NCI-H2227 treated with DMSO at 0.1 percent for 48 hours (cell line): ENCODE results near the gene TWF2.
"Not testable (repeated sequence)": the region's sequence is repeated elsewhere in the genome, so short reads cannot be mapped to it uniquely, and the experiment has no call there.

Experiments
- DNase-seq: peaks from one replicate; lab custom pipeline; 2025; lab: John Stamatoyannopoulos, UW

The TWF2 gene

DNA sequence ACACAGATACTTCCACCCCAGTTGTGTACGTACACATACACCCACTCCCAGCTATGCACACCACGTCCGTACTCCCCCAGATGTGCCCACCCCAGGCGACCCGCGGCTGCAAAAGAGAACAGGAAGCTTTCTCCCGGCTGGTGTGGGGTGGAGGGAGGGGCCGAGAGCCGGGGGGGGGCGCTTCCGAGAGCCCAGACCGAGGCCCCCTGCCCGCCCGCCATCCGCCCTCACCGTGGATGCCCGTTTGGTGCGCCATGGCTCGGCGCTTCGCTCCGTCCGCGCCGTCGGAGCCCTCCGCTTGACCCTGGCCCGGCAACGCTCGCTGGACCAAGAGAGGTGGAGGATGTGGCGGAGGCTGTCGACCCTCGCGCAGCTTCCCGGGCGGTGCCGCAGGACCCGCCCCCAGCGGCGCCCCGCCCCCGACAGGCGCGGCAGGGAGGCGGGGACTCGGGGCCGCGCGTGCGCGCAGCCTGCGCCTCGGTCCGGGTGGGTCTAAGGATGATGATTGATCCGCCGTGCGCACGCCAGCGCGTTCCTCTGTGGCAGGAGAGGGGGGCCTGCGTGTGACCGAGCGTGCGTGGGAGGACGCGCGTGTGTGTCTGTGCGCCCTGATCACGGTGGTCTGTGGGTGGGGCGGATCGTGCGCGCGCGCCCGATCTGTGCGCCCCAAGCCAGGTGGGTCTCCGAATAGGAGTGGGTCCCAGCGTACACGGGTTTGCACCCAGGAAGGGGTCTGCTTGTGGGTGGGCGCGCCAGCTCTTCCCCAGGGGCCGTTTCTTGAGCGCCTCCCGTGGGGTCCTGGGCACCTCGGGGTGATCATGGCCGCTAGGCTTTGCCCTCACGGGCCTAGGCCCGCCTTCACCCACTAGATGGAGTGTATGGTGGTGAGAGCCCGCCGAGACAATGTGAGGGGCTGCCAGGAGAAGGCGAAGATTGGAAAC is at the start of gene TWF2:
Gene TWF2, minus strand, starts transcription at position 398 of the 941 bp plus-strand sequence. Its CDS starts 142 bp downstream, at position 256.
- DNase-seq, result peak; percentile 32

DNA sequence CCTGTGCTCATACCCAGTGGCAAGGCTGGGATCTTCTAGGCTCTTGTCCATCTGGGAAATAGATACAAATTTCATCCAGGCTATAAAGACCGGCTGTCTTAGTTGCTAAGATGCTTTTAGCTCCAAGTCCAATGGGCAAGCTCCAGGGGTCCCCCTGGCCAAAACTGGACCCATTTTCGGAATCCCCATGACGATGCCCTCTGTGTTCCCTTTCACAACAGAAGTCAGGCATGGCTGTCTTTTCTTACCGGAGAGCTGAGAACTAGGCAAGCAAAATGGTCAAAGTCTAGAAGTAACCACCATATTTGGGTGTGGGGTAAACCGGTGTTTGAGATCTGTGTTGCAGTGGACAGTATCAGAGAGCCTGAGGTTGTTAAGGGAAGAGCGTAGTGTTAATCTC is 49.7 kb upstream of the TWF2 start:
- no peak for DNase-seq

DNA sequence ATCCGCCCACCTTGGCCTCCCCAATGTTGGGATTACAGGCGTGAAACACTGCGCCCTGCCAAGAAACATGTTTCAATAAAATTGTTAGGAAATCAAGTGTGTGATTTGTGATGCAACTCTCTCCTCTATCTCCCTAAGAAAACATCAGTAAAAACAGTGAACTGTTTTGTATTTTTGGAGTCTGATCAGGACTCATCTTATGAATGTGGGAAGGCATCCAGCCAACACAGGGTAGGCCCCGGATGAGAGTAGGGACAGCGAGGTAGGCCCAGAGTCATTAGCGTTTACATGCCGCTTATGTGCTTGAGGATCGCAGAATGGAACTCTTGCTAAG is 47.8 kb upstream of the TWF2 start:
- no peak for DNase-seq

DNA sequence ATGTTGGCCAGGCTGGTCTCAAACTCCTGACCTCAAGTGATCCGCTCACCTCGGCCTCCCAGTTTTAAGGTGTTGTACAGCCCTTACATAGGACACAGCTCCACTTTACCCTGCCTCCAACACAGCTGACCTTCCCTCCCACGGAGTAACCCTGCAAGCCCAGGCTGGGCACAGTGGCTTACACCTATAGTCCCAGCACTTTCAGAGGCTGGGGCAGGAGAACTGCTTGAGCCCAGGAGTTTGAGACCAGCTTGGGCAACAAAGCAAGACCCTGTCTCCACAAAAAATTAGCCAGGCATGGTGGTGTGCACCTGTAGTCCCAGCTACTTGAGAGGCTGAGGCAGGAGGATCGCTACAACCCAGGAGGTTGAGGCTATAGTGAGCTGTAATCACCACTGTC is 45.1 kb upstream of the TWF2 start:
- DNase-seq, result not testable (repeated sequence)

DNA sequence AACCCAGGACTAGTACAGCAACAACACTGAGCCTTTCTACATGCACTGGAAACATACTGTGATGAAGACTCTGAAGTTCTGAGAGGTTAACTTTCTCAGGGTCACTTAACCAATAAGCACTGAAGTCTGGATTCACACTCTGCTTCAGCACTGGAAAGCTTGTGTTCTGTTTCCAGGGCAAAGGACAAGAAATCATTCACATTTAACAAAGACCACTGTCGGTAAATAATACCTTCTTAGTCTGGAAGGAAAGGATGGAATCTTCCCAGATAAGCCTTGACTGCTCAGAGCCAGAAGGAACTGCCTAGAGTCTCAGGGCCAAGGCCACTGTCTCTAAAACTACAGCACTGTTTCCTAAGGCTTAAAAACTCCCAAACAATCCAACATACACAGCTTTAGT is 44.3 kb upstream of the TWF2 start:
- no peak for DNase-seq

DNA sequence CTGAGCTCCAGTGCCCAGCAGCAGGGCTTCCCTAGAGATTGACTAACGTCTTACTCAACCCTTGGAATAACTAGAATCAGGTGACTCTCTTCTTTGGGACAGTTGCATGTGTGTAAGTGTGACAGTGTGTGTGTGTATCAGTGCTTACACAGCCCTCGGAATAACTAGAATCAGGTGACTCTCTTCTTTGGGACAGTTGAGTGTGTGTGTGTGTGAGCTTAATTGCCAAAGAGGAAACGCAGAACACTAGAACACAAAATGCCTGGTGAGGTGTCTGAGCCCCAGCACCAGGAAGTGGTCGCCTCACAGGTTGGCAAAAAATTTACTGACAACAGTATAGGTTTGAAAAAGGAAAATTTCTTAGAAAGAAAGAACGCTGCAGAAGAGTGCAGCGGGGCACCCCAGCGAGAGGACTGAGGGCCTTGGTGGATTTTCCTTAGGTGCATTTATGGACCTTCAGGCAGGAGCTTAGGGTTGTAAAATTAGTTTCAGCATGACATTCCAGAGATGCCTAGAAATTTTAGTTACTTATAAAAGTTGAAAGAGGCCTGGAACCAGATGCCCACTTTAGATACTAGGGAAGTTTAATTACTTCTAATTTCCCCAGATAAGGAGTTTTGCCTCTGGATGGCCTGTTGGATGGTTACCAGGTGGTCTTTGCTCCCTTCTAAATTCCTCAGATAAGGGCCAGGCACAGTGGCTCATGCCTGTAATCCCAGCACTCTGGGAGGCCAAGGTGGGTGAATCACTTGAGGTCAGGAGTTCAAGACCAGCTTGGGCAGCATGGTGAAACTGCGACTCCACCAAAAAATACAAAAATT is 43.2 kb upstream of the TWF2 start:
- no peak for DNase-seq

DNA sequence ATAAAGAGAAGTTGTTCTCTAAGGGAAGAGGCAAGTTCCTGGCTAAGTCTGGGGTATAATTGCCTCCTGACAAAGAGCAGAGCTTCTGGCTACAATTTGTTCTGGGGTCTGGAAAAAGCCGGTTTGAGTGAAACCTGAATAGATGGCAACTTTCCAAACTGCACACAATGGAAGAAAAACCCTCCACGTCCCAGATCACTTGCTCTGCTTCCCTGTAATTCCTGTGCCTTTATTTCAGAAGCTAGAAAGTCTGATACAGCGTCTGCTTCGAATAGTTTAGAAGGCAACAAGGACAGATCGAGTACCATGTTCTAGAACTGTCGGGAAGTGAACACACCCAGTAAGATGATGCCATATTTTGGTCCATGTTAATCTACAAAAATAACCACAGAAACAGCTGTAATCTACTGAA is 41.1 kb upstream of the TWF2 start:
- DNase-seq, result peak; percentile 49

DNA sequence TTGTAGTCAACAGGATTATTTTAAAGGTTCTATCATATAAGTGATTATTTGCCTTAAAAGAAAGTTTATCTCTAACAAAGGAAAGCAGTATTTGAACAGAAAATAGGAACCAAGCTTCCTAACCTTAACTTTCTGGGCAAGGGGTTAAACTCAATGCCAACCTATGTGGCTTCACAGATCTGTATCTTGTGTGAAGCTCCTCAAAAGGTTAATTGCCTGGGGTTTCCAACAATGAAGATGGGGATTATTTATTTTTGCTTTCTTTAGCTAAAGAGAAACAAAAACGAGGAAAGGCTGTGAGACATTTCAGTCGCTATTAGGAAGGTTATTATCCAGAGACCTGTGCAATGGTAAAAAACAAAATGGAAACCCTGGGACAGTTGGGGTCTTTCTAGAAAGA is 40.6 kb upstream of the TWF2 start:
- no peak for DNase-seq

DNA sequence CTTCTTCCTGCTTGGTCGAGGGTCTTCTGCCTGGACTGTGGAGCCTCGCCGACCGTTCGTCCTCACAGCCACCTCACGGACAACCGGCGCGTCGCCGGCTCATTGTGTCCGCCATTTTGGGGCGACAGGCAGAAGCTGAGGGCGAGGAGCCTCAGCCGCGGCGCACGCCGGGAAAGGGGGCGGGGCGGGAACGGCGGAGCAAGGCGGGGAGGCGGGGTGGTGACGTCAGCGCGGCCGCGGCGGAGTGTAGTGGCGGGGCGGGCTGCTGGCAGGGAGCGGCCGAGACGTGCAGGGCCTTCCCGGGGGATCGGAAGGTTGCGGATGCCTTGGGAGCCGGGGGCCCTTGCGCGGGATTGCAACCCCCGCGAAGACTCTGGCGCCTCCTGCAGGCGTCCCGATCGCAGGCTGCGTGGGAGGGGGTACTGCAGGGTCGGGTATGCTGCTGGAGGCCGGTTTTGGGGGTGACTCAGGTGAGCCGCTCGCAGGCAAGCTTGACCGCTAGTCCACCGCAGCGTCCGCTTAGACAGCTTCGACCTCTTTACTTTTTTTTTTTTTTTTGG is 39.6 kb upstream of the TWF2 start, which contains the start of gene WDR82:
Gene WDR82, minus strand, starts transcription at position 140 of the 560 bp plus-strand sequence. CDS start 288 bp downstream, outside the sequence.
- peak; percentile 70 for DNase-seq

DNA sequence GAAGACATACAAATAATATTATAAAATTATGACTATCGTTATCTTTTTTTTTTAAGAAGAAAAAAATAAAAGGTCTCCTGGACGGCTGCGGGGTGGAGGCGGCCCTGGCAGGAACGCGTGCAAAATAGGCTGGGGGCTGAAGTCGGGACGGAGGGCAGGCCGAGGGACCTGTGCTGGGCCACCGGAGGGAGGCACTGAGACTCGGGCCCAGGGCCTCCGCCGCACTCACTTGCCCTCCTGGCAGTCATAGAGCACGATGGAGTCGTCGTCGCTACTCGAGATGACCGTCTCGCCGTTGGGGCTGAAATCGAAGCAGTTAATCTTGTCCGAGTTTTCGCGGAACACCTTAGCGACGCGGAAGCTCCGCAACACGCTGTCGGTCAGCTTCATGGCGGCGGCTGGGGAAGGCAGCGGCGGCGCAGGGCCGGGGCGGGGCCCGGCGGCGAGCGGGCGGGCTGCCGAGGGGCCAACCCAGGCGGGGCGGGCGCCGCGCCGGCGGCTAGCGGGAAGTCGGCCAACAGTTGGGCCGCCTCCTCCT is 39.1 kb upstream of the TWF2 start:
- peak; percentile 50 for DNase-seq

DNA sequence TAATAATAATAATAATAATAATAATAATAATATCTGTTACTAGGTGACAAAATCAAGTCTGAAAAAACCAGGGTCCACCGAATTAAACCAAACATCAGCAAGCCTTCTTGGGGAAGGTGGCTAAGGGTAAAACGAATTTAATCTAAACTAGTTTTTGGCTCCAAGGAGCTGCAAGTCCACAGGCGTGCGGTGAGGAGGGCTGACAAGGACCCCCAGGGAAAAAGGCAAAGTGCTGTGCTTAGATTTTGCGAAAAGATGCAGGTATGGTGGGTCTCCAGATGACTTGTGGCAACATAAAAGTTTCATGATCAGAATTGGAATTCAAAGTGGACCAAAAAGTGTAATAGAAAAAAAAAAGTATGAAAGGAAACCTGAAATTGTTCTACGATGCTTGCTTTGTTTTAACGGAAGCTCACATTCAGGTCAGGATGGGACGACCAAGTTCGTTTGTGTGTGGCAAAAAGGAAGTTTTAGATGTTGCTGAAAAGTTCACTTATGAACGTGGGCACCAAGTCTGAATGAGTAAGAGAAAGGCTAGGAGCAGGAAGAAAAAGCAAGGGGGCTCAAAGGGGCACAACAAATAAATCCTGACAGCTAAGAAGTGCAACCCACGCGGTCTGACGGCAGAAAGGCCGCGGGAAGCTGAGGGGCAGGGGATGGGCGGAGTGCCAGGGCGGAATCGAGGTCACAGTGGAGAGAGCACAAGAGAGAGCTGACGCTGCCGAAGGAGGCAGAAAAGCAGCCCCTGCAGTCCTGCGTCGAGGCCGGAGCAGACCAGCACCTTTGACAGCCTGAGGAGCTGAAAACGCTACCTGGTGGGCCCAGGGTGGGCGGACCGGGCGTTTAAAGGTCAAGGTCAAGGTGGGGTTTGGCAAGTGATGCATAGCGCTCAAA is 38.4 kb upstream of the TWF2 start:
- DNase-seq, result no peak

DNA sequence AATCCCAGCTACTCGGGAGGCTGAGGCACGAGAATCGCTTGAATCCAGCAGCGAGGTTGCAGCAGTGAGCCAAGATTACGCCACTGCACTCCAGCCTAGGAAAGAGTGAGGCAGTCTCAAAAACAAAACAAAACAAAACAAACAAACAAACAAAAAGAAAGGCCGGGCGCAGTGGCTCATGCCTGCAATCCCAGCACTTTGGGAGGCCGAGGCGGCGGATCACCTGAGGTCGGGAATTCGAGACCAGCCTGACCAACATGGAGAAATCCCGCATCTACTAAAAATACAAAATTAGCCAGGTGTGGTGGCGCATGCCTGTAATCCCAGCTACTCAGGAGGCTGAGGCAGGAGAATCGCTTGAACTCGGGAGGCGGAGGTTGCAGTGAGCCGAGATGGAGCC is 35.8 kb upstream of the TWF2 start:
- DNase-seq, result not testable (repeated sequence)

DNA sequence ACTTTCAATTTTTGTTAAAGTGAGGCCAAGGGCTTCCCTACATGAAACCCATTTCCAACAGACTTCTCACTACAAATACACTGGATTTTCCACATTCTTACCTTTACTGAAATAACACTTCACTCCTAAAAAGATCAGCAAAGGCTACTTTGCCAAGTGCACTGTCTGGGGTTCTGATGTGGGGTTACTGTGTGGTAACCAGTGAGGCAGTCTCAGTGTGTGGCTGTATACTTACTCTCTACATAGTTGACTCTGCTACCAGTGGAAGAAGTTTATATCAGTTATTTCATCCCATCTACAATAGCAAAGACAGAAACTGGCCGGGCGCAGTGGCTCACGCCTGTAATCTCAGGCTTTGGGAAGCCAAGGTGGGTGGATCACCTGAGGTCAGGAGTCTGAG is 33.9 kb upstream of the TWF2 start:
- DNase-seq, result no peak

DNA sequence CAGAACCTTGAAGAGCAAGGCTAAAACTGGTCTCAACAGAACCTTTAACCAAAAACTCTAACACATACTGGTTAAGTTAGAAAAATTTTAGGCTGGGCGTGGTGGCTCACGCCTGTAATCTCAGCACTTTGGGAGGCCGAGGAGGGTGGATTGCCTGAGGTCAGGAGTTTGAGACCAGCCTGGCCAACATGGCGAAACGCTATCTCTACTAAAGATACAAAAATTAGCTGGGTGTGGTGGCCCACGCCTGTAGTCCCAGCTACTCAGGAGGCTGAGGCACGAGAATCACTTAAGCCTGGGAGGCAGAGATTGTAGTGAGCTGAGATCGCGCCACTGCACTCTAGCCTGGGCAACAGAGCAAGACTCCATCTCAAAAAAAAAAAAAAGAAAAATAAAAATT is 33.2 kb upstream of the TWF2 start:
- not testable (repeated sequence) for DNase-seq

DNA sequence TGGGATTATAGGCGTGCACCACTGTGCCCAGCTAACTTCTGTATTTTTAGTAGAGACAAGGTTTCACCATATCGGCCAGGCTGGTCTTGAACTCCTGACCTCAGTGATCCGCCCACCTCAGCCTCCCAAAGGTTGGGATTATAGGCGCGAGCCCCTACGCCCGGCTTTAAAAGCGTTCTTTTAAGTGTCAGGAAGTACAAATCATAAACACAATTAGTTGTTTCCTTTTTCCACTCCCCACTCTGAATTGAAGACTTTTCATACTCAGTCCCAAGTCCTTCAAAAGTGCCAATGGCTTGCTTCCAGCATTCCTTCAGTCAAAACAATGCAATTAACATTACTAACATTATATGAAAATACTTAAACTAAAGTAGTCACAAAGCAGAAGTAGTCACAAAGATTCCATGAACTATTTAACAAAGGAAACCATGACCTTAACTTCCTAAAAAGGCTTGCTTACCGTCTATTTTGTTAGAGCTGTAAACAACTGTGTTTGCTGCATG is 31.3 kb upstream of the TWF2 start:
- no peak for DNase-seq

DNA sequence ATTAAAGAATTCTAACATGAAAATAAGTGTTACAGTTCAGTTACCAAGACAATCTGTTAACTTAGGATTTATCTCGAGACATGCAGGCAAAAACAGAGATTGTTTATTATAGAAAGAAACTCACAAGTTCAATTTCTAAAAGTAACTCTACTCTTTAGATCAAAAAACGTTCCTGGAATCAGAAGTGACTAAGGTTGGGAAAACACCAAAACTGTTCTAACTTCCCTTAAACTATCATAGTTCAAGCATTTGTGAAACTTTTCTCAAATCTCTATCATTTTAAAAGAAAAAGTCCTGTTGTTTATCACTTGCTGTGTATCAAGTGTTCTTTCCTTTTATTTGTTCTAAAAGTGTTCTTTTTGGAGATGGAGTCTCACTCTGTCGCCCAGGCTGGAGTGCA is 30.8 kb upstream of the TWF2 start:
- DNase-seq, result no peak

DNA sequence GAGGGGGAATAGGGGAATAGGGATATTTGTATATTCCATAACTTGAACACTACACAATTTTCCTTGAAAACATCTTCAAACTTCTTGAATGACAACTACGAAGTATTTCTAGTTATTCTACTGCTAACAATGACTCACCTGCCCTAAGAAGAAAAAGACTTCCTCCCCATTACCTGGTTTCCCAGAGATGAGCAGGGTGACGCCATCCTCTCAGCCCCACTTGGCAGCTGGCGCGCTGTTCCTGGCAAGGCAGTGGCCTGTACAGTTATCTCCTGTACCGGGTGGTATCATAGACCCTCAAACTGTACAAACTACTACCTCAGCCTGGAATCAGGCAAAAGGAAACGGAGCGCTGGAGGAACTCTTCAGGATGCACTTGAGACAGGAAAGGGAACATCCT is 29.1 kb upstream of the TWF2 start:
- DNase-seq, result no peak

DNA sequence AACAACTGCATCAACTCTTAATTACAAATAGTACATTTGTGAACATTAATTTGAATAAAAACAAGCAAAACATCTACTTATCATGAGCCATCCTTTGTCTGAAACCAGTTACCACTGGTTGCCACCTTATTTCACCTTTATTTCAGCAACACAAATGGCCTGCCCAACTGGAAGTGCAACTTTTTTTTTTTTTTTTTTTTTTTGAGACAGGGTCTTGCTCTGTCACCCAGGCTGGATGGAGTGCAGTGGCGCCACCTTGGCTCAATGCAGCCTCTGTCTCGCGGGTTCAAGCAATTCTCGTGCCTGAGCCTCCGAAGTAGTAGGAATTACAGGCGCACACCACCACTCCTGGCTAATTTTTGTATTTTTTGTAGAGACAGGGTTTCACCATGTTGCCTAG is 26.4 kb upstream of the TWF2 start:
- DNase-seq, result no peak

DNA sequence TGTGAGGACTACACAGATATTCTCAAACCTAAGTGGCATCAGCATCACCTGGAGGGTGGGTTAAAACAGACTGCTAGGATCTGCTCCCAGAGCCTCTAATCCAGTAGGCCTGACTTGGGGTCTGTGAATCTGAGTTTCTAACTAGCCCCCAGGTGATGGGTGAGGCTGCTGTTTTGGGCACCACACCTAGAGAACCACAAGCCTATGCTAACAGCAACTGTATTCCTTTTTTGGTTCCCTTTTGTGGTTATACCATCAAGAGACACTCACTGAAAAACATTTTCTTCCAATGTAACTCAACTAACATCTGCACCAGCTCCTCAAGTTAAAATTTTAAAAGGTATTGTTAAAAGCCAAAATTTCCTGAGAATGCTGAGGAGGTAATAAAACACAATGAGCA is 23.5 kb upstream of the TWF2 start:
- DNase-seq, result no peak

DNA sequence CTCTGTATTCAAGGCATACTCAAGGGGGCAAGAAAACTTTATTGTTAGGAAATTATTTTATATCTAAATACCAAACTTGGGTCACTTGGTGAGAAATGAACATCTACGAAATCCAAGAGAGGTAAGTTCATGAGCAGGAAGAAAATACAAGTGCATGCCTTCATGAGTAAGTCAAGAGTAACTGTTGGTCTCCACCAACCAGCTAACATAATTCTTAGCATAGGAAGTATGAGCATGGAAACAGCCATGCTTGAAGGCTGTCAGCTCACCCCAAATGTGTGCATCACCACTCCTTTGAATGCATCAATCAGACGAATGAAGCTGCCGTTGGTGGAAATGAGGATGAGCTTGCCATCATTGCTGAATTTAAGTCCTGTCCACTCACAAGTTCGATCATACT is 20.5 kb upstream of the TWF2 start:
- DNase-seq, result no peak

DNA sequence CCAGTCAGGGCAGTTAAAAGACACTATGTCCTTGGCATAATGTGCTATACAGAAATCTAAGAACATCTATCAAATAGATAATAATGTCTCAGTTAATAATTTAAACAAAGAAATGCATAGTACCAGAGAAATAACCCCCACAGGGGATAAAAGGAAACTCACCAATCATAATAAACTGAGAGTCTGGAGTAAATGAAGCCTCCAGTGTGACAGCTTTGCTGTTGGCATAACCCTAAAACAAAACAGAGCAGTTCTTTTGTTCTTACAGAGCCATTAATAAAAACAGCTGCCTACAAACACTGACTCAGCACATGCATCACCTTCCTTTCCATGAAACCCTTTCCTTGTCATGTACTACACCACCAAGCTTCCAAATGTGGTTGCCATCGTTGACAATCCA is 20.1 kb upstream of the TWF2 start:
- no peak for DNase-seq
